HG02678 (cell line): ENCODE measurements around the gene RET.

Experiments
- ATAC-seq: cut with Tn5 transposase; IDR thresholded peaks from one replicate; pipeline ENCODE4 v1.9.1; 2021; ENCODE audit warnings: mild to moderate bottlenecking, moderate library complexity; ENCODE audit not compliant: unreplicated experiment

The RET gene

DNA sequence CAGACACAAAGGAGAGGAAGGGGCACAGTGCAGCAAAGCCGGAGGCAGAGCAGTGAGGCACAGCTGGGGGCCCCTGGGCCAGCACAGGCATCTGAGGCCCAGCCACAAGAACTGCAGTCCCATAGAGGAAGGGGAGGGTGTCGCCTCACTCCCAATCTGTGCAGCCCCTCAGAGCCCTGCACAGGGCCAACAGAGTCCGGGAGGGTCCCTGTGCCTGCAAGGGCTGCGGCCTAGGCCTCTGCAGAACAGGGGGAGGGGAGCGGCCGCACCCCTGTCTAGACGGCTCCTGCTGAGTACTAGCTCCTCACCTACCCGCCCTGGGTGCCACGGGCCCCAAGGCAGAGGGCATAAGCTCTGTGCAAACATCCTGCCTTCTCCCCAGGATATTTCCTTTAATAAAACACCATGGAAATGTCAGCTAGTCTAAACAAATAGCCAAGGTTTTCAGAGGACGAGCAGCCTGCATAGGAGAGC, 32.4 kb upstream of the RET start:
- ATAC-seq, result no peak

DNA sequence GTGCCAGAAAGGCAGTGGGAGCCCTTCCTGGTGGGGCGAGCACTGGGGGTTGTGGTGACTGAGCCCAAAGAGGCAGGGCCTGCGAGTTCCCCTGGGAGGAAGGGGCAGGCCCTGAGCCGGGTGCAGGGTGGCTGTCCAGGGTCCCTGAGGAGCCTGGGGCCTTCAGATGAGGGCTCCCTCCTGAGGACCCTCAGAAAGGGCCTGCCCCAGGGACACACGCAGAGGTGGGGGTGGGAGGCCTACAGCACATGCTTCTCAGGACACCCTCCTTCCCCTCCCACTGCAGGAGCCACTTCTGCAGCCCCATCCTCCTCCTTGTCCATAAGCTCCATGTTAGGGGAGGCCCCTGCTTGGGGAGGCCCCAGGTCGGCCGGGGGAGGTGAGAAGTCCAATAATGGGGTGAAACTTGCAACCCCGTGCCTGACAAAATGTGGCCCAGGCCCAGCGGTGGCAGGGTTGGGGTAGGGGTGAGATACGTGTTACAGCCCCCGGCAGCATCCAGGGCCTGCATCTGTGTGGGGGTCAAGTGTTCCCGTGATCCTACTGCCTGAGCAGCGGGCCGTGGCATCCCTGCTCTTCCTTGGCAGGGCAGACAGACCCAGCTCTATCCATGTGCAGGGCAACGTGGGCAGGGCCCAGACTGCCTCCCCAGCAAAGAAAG, 31.8 kb upstream of the RET start:
- no peak for ATAC-seq

DNA sequence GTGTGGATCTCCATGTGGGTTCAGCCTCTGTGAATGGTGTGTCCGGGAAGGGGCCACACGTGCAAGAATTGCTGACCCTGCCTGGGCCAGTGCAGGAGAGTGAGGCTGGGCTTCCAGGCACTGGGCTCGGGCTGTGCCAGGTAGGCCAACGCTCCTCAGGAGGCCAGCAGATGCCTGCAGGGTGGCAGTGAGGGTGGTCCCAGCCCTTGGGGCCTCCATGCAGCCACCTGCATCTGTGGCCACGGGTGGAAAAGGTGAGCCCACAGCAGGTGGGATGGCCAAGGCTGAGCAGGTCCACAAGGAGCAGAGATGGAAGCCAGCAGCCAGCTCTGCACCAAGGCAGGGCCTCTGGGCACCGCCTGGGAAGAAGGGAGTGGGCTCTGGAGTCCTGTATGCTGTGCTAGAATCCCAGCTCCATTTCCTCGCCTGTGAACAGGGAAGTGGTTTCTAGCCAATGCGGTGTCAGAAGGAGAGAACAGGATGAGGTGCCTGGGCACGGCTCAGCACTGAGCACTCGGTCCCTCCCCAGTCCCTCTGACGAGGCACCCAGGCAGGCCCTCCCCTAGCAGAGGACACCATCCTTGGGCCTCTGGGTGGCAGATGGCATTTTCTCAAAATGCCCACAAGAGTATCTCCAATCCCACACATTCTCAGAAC, 31.1 kb upstream of the RET start:
- ATAC-seq, result no peak

- no peak for ATAC-seq
Measured at GRCh38 chr10:43046288-43046991, 30.4 kb upstream of the RET start.

- no peak for ATAC-seq
Measured at GRCh38 chr10:43047288-43047970, 29.4 kb upstream of the RET start.

DNA sequence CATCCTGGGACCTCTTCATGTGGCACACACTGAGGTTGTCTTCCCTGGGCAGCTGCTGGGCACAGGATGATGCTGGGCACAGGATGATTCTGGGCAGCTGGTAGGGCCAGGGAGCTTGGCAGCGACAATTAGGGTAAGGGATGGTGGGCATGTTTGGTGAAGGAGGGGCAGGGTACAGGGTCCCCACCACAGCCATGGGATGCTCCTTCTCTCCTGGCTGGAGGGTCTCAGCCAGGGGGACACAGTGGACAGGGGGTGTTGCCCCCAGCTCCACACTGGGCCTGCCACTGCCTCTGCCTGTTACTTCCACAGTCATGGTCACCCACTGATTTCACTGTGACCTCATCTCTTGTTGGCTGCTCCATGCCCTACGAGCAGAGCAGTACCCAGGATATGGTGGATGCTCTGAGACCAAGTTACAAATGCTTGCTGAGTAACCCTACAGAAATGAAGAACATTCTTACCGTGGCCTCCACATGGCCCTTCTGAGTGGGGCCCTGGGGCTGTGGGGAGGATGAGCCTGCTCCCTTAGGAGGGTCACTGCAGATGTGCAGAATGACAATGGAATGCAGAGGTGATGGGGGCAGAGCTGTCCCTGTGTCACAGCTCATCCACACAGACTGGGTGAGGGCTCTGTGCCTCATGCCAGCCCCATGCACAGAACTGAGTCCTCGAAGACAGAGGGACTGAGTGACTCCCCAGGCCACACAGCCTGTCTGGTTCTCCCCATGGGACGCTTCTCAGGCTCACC, 28.4 kb upstream of the RET start:
- ATAC-seq, result no peak

DNA sequence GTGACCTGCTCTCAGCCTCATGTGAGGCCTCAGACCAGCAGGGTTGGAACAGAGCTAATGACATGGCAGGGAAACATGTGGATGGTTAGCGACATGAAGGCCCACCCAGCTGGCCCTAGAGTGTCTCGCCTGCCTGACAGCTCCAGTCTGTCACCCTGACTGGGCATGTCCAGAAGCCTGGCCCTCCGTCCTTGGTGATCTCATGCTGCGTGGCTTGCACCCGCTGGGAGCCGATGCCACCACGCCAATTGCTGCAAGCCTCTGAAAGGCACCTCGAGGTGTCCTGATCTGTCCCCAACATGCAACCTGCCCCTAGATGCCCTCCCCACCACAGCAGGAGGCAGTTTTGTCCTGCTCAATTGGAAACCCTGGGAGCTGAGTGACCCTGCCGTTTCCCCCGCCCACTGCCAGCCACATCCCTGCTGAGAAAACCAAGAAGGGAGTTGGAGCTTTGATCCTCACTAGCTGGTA, 27.8 kb upstream of the RET start:
- no peak for ATAC-seq

GRCh38 chr10:43050011-43050410, 26.9 kb upstream of the RET start:
- no peak for ATAC-seq

DNA sequence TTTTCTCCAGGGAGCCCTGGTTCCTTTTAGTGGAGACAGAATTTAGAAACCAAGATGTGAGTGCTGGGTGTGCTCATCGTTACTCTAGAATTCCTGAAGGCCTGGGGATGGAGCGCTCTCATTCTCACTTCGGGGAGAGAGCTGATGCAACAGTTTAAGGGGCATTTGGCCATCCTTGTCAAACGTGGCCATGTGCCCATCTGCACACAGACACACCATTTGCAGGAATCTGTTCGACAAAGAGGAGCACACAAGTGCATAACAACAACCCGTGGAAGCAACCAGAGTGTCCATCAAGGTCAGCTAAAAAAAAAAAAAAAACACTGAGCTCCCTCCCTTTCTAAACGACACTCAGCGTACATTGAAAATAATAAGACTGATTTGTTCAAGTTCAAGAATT, 23.0 kb upstream of the RET start:
- ATAC-seq, result no peak

DNA sequence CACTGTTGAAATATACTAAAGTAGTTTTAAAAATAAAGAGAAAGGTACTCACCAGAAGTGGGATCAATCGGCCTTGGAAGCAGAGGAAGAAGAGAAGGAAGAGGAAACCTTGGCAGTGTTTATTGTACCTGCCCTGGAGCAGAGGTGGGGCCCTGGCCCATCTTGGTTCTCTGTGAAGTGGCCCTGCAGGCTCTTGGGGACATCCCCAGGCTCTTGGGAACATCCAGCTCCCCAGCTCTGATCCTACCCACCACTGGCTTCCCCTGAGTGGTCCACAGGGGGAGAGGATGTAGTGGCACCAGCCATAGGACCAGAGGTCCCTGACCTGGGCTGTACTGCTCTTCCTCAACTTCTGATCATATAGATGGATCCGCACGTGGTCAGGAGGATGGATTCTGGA, 22.3 kb upstream of the RET start:
- ATAC-seq, result no peak

- ATAC-seq, result no peak
Measured at GRCh38 chr10:43055217-43055616, 21.7 kb upstream of the RET start.

- no peak for ATAC-seq
Measured at GRCh38 chr10:43055991-43056567, 20.8 kb upstream of the RET start.

DNA sequence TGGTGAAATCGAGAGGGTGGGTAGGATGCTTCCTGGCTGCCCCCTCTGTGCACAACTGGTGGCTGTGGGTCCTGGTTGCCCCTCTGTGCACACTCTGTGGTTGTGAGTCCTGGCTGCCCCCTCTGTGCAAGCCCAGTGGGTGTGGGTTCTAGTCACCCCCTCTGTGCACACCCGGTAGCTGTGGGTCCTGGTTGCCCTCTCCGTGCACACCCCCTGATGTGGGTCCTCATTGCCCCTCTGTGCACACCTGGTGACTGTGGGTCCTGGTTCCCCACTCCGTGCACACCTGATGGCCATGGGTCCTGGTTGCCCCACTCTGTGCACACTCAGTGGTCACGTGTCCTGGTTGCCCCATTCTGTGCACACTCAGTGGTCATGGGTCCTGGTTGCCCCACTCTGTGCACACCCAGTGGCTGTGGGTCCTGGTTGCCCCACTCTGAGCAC, 20.3 kb upstream of the RET start:
- no peak for ATAC-seq

GRCh38 chr10:43057231-43057711, 19.6 kb upstream of the RET start:
- no peak for ATAC-seq

DNA sequence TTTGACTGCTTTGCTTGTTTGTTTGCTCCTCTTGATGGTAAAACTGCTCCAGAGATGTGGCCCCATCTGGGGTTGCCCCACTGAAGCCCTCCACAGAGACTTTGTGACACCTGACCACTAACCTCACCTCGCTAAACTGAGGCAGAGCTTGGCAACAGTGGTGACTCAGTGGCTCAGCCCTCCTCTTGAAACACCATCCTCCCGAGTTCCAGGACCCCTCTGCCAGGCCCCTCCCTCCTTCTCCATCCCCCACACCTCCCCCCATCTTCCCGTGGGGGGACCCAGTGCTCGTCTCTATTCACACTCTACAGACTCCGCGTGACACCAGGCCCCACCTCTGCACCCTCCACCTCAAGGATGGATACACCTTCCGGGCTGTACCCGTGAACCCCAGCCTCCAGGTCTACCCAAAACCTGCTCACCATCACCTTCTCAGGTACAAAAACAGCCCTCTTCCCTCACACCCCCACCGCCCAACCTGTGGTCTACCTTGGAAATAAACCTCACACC, 19.0 kb upstream of the RET start:
- no peak for ATAC-seq

- ATAC-seq, result no peak
Measured at GRCh38 chr10:43058716-43059335, 18.0 kb upstream of the RET start.

DNA sequence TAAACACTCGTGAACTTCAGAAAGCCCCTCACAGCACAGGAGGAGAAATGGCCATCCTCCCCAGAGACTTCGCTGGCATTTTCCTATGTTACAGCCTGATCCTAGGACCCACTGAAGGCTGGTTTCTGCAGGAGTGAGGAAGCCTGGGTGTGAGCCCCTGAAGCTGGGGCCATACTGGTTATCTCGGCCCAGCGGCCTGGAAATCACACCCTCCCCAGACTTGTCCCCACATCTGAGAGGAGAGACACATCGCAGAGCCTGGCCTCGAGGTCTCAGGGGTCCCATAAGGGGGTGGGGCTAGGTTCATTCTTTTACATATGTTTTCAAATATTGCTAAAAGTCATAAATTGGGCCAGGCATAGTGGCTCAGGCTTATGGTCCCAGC, 17.5 kb upstream of the RET start:
- ATAC-seq, result no peak

- no peak for ATAC-seq
Measured at GRCh38 chr10:43059828-43060227, 17.0 kb upstream of the RET start.

- no peak for ATAC-seq
Measured at GRCh38 chr10:43060291-43060690, 16.6 kb upstream of the RET start.

DNA sequence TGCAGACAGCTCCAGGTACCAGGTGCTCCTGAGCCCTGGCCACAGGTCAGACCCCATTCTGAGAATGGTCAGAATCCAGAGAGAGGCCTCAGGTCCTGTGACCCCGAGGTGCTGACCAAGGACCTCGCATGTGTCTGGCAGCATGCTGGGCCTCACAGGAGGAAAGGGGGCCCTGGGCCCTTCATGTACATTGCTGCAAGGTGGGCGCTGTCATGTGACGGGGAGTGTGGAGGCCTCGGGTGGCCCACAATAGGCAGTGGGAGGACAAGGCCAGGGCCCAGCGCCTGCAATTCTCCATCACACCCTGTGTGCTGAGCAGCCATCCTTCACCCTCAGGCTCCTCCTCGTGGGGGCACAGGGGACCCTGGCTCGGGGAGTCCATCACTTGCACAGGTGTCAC, 15.5 kb upstream of the RET start:
- no peak for ATAC-seq
